Right atrium auricular region (tissue), 2 donors: Measurements from ENCODE around the gene PSMB11. TPM values are rescaled to one million over a fixed set of nuclear protein-coding genes. Genes with fewer than 3 reads are reported as not detected.

Experiments
- DNase-seq: peaks from one replicate; pipeline ENCODE4 v3.0.0-alpha.2; 2019; ENCODE audit warnings: low spot score
- H3K27ac ChIP-seq, 2 donors: fragments of 200-600 bp; sonication (generic); 1 replicate in 1 of 2; 2 replicates in 1 of 2; pipeline ENCODE4 v1.5.1; 2016 to 2019
- H3K27me3 ChIP-seq, 2 donors: fragments of 200-600 bp; sonication (generic); one replicate each; pipeline versions ENCODE4 v1.5.1 to v1.6.0; 2017 to 2019
- H3K36me3 ChIP-seq: fragments of 200-600 bp; sonication (generic); one replicate; pipeline ENCODE4 v1.5.1; 2016
- H3K4me1 ChIP-seq, 2 donors: fragments of 200-600 bp; sonication (generic); one replicate each; pipeline versions ENCODE4 v1.5.1 to v1.6.0; 2017 to 2019
- H3K4me3 ChIP-seq, 2 donors: fragments of 200-600 bp; sonication (generic); 1 replicate in 1 of 2; 2 replicates in 1 of 2; pipeline ENCODE4 v1.5.1; 2017 to 2019; ENCODE audit warnings: mild to moderate bottlenecking in 1 of 2, moderate library complexity in 1 of 2
- H3K9me3 ChIP-seq, 2 donors: fragments of 200-600 bp; sonication (generic); one replicate each; pipeline ENCODE4 v1.5.1; 2019
- CTCF ChIP-seq, 2 donors: fragments of 200-600 bp; sonication (generic); IDR thresholded peaks; one replicate each; pipeline ENCODE4 v1.5.1; 2019; ENCODE audit warnings: antibody characterized with exemption in 2 of 2
- total RNA-seq, 2 donors: library from RNA; depleted of rRNA; stranded (reverse); fragments of >200 nt; gene quantifications; one replicate each; pipeline ENCODE4 v1.1.0, GENCODE V29; 2016

PSMB11 gene
- total RNA-seq, 2 donors from 2014 or later, result not detected

- Histone ChIP-seq H3K36me3 (peaks cover 70% of the 10 kb centered on the region), H3K27me3 (no peaks in the 10 kb centered on the region), H3K9me3 (no peaks in the 10 kb centered on the region), H3K4me1 (peaks cover 0 to 30% of the 10 kb centered on the region in 2 donors), H3K4me3 (no peak overlapping the region), H3K27ac (no peak overlapping the region)
- peak; percentile 50 for DNase-seq
- TF ChIP-seq CTCF (IDR thresholded peaks at IDR 0.05), result no peak
These were observed 24.4 kb downstream of the PSMB11 start for GRCh38 chr14:23066368-23066767.

- no peak for TF ChIP-seq CTCF (IDR thresholded peaks at IDR 0.05)
- no peak overlapping the region for H3K27ac ChIP-seq
- H3K4me3 ChIP-seq, result no peak overlapping the region
- peaks cover 0 to 32% of the 10 kb centered on the region in 2 donors for H3K4me1 ChIP-seq
- H3K36me3 ChIP-seq, result peaks cover 64% of the 10 kb centered on the region
- no peaks in the 10 kb centered on the region for H3K9me3 ChIP-seq
- DNase-seq, result peak; percentile 55
- H3K27me3 ChIP-seq, result no peaks in the 10 kb centered on the region
These were observed 25.1 kb downstream of the PSMB11 start for GRCh38 chr14:23066855-23067744.

- no peak overlapping the region for H3K4me3 ChIP-seq
- H3K9me3 ChIP-seq, result no peaks in the 10 kb centered on the region
- peaks cover 0 to 34% of the 10 kb centered on the region in 2 donors for H3K4me1 ChIP-seq
- H3K27ac ChIP-seq, result no peak overlapping the region
- no peak for DNase-seq
- no peaks in the 10 kb centered on the region for H3K27me3 ChIP-seq
- peaks cover 64% of the 10 kb centered on the region for H3K36me3 ChIP-seq
- no peak for TF ChIP-seq CTCF (IDR thresholded peaks at IDR 0.05)
These were observed 26.1 kb downstream of the PSMB11 start for GRCh38 chr14:23067847-23068788.

GRCh38 chr14:23068789-23069412, 26.9 kb downstream of the PSMB11 start:
- Histone ChIP-seq H3K4me1 (peaks cover 0 to 35% of the 10 kb centered on the region in 2 donors), H3K36me3 (peaks cover 64% of the 10 kb centered on the region), H3K27me3 (no peaks in the 10 kb centered on the region), H3K27ac (no peak overlapping the region), H3K9me3 (no peaks in the 10 kb centered on the region), H3K4me3 (no peak overlapping the region)
- TF ChIP-seq CTCF (IDR thresholded peaks at IDR 0.05), result peak; percentile 94 to 98
- peak; percentile 87 for DNase-seq

GRCh38 chr14:23069413-23069806, 27.4 kb downstream of the PSMB11 start:
- Histone ChIP-seq H3K36me3 (peaks cover 64% of the 10 kb centered on the region), H3K27ac (no peak overlapping the region)
- TF ChIP-seq CTCF (IDR thresholded peaks at IDR 0.05), result no peak

More at GRCh38 chr14:23069413-23069806, 27.4 kb downstream of the PSMB11 start:
- no peak for DNase-seq
- H3K4me3 ChIP-seq, result no peak overlapping the region
- peaks cover 0 to 35% of the 10 kb centered on the region in 2 donors for H3K4me1 ChIP-seq
- no peaks in the 10 kb centered on the region for H3K9me3 ChIP-seq
- no peaks in the 10 kb centered on the region for H3K27me3 ChIP-seq
